Right lobe of liver (tissue), 6 donors: ENCODE data around the gene NEU3. TPM values are rescaled to one million over a fixed set of nuclear protein-coding genes. Genes with fewer than 3 reads are reported as not detected.
"Not testable (repeated sequence)": the region's sequence is repeated elsewhere in the genome, so short reads cannot be mapped to it uniquely, and the experiment has no call there.

Experiments used
- ATAC-seq, 4 donors: fragments of 200-7000 bp; cut with Tn5 transposase; one replicate each; pipeline ENCODE4 v1.9.1; 2020; ENCODE audit warnings: mild to moderate bottlenecking in 4 of 4, moderate library complexity in 4 of 4
- DNase-seq, 3 donors: peaks; one replicate each; pipeline ENCODE4 v3.0.0-alpha.2; 2020
- H3K27ac ChIP-seq, 3 donors: fragments of 200-600 bp; one replicate each; pipeline ENCODE4 v1.8.0; 2022
- H3K27me3 ChIP-seq, 2 donors: fragments of 200-600 bp; one replicate each; pipeline ENCODE4 v1.8.0; 2022
- H3K36me3 ChIP-seq, 4 donors: fragments of 200-600 bp; sonication (generic) in 1 of 4; one replicate each; pipeline versions ENCODE4 v1.5.1 to v1.8.0; 2017 to 2022; ENCODE audit warnings: control low read depth in 1 of 4
- H3K4me1 ChIP-seq, 4 donors: fragments of 200-600 bp; sonication (generic) in 1 of 4; one replicate each; pipeline versions ENCODE4 v1.5.1 to v1.8.0; 2017 to 2022; ENCODE audit warnings: control low read depth in 1 of 4
- H3K4me3 ChIP-seq, 3 donors: fragments of 200-600 bp; one replicate each; pipeline ENCODE4 v1.8.0; 2022
- H3K9me3 ChIP-seq, 4 donors: fragments of 200-600 bp; sonication (generic) in 1 of 4; one replicate each; pipeline versions ENCODE4 v1.5.1 to v1.8.0; 2017 to 2022; ENCODE audit warnings: control low read depth in 1 of 4
- POLR2A ChIP-seq: fragments of 450-650 bp; IDR thresholded peaks from one replicate; pipeline ENCODE4 v1.6.1; 2017; ENCODE audit warnings: antibody characterized with exemption, mild to moderate bottlenecking
- whole genome bisulfite sequencing: methylation state at CpG from one replicate; pipeline ENCODE4 v1.1.6; 2018; ENCODE audit warnings: low coverage, low lambda C conversion rate; ENCODE audit not compliant: insufficient coverage; ENCODE audit errors: missing lambda C conversion rate; 5-methylcytosine and 5-hydroxymethylcytosine counted together
- intact Hi-C, 2 donors: fragments of 100-400 bp; cut with DNase I; formaldehyde crosslinking; loops; one replicate each; pipeline versions ENCODE4 v1.11.2 to v1.14.1; 2022
- total RNA-seq, 6 experiments: library from RNA; depleted of rRNA in 2 of 6; stranded (reverse); fragments of >200 nt in 2 of 6; fragmentation: NEBNext Ultra II Directional in 3 of 6; extraction: Animal tissue kit (Norgen Biotek cat#: 25700) in 3 of 6; gene quantifications; one replicate each; pipeline versions ENCODE4 v1.1.0 to v1.2.4, GENCODE V29; 2016 to 2023
- TF ChIP-seq, protein P1 (sequence below), 4 donors: fragments of 200-600 bp in 3 of 4; fragments of 450-650 bp in 1 of 4; IDR thresholded peaks; one replicate each; pipeline versions ENCODE4 v1.5.1 to v1.8.0; 2016 to 2022; ENCODE audit warnings: antibody characterized with exemption in 4 of 4, mild to moderate bottlenecking in 2 of 4
- donor health status: DM: no; HTN: yes; CAD: no.
- donor health status: DM: no; HTN: no; CAD: no.
- donor health status: DM: no; HTN: no; CAD: no.
- donor health status: DM: no; HTN: yes; CAD: no.
- donor health status: DM: no; HTN: yes; CAD: no.

The NEU3 gene
- total RNA-seq, 6 experiments from 2014 or later = 3.7 to 8.2 (median 6.2) TPM

GRCh38 chr11:75035256-75035655 lies 46.5 kb downstream of the NEU3 start:
- DNase-seq (no peak), ATAC-seq (no peak)
- Histone ChIP-seq H3K36me3 (no peaks in the 10 kb centered on the region), H3K4me3 (no peak overlapping the region), H3K4me1 (no peaks in the 10 kb centered on the region), H3K27me3 (no peaks in the 10 kb centered on the region), H3K9me3 (no peaks in the 10 kb centered on the region), H3K27ac (no peak overlapping the region)
- TF ChIP-seq POLR2A = no peak
- TF ChIP-seq, protein P1, sequence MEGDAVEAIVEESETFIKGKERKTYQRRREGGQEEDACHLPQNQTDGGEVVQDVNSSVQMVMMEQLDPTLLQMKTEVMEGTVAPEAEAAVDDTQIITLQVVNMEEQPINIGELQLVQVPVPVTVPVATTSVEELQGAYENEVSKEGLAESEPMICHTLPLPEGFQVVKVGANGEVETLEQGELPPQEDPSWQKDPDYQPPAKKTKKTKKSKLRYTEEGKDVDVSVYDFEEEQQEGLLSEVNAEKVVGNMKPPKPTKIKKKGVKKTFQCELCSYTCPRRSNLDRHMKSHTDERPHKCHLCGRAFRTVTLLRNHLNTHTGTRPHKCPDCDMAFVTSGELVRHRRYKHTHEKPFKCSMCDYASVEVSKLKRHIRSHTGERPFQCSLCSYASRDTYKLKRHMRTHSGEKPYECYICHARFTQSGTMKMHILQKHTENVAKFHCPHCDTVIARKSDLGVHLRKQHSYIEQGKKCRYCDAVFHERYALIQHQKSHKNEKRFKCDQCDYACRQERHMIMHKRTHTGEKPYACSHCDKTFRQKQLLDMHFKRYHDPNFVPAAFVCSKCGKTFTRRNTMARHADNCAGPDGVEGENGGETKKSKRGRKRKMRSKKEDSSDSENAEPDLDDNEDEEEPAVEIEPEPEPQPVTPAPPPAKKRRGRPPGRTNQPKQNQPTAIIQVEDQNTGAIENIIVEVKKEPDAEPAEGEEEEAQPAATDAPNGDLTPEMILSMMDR (IDR thresholded peaks at IDR 0.05) = no peak
- intact Hi-C loops = no loop called here
- 75% methylated on average over 5 of the region's 5 CpGs for whole genome bisulfite sequencing

DNA sequence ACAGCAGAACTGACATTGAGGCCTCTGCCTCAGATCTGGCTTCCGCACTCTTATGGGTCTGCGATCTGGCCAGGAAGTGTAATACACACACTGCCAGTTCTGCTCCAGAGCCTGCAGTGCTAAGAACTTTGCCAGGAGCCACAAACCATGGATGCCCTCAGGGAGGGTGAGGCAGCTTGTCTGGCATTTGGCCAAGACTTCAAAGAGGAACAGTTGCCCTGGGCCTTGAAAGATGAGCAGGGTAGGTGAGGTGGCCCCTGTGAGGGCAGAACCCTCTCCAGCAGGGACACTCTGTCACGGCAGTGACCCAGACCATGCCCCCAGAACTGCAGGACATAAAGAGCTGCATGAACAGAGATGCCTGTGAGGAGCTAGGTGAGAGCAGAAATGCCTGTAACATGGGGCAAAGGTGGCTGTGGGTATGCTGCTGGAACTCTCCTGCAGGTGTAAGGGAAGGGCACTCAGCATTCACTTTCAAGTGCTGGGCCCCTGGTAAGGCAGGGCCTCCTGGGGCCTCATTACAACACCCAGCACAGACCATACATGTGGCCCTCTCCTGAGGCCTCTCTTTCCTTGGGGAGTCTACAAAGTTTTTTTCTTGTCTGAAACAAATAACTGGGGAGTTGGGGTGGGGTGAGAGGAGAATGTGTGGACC lies 47.3 kb downstream of the NEU3 start:
- H3K9me3 ChIP-seq = no peaks in the 10 kb centered on the region
- no peak for ATAC-seq
- 75% methylated on average over 3 of the region's 3 CpGs for WGBS
- DNase-seq = no peak
- TF ChIP-seq POLR2A = no peak
- TF ChIP-seq, protein P1 (IDR thresholded peaks at IDR 0.05) = no peak
- intact Hi-C loops = no loop called here
- no peaks in the 10 kb centered on the region for H3K36me3 ChIP-seq
- no peak overlapping the region for H3K4me3 ChIP-seq
- no peaks in the 10 kb centered on the region for H3K27me3 ChIP-seq
- no peak overlapping the region for H3K27ac ChIP-seq
- no peaks in the 10 kb centered on the region for H3K4me1 ChIP-seq

DNA sequence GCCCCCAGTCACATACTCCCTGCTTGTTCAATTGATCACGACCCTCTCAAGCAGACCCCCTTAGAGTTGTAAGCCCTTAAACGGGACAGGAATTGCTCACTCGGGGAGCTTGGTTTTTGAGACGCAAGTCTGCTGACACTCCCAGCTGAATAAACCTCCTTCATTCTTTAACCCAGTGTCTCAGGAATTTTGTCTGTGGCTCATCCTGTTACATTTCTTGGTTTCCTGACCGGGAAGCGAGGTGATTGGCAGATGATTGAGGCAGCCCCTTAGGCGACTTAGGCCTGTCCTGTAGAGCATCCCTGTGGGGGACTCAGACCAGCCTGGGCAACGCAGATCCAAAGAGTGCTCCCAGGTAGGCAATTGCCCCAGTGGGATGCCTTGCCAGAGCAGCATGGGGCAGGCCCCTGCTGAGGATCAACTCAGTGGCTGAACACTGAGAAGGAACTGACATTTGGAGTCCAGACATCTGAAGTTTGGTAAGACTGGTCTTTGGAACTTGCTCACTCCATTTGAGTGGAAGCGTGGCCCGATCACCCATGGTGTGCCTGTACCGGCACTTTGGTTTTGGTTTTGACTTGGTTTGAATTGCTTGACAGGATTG lies 51.5 kb downstream of the NEU3 start:
- intact Hi-C loops = no loop called here
- H3K4me3 ChIP-seq = no peak overlapping the region
- 78% methylated on average over 3 of the region's 11 CpGs for WGBS
- no peak for TF ChIP-seq POLR2A
- TF ChIP-seq, protein P1 (IDR thresholded peaks at IDR 0.05) = no peak
- no peaks in the 10 kb centered on the region for H3K9me3 ChIP-seq
- H3K4me1 ChIP-seq = no peaks in the 10 kb centered on the region
- no peaks in the 10 kb centered on the region for H3K36me3 ChIP-seq
- no peak overlapping the region for H3K27ac ChIP-seq
- no peak for ATAC-seq
- no peak for DNase-seq
- no peaks in the 10 kb centered on the region for H3K27me3 ChIP-seq

- Histone ChIP-seq H3K27ac (no peak overlapping the region), H3K4me3 (no peak overlapping the region), H3K27me3 (no peaks in the 10 kb centered on the region), H3K4me1 (no peaks in the 10 kb centered on the region), H3K9me3 (no peaks in the 10 kb centered on the region), H3K36me3 (no peaks in the 10 kb centered on the region)
- WGBS = 97% methylated on average over 2 of the region's 2 CpGs
- ATAC-seq (no peak), DNase-seq (no peak)
- intact Hi-C loops = no loop called here
- TF ChIP-seq POLR2A = no peak
- TF ChIP-seq, protein P1 (IDR thresholded peaks at IDR 0.05) = no peak
Measured at GRCh38 chr11:75041263-75041662, 52.5 kb downstream of the NEU3 start.

- intact Hi-C loops, H3K9me3 ChIP-seq, H3K27ac ChIP-seq, ATAC-seq, DNase-seq, H3K4me3 ChIP-seq, H3K4me1 ChIP-seq, H3K36me3 ChIP-seq, H3K27me3 ChIP-seq: not testable (repeated sequence)
- 75% methylated on average over 3 of the region's 3 CpGs for WGBS
Measured at GRCh38 chr11:75041821-75042220, 53.1 kb downstream of the NEU3 start.

- H3K36me3 ChIP-seq, ATAC-seq, H3K4me1 ChIP-seq, H3K27ac ChIP-seq, intact Hi-C loops, H3K27me3 ChIP-seq, H3K4me3 ChIP-seq, DNase-seq, H3K9me3 ChIP-seq: not testable (repeated sequence)
- 62% methylated on average over 8 of the region's 15 CpGs for WGBS
Measured at GRCh38 chr11:75044381-75045170, 55.8 kb downstream of the NEU3 start.

DNA sequence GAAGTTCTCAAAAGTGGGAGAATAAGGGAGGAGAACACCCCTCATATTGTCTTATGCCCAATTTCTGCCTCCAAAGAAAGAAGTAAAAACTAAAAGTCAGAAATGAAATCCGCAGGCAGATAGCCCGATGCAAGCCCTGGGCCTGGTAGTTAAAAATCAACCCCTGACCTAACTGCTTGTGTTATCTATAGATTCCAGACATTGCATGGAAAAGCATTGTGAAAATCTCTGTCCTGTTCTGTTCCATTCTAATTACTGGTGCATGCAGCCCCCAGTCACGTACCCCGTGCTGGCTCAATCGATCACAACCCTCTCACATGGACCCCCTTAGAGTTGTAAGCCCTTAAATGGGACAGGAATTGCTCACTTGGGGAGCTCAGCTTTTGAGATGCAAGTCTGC lies 57.9 kb downstream of the NEU3 start:
- H3K27ac ChIP-seq, H3K9me3 ChIP-seq, H3K4me3 ChIP-seq, H3K27me3 ChIP-seq, H3K4me1 ChIP-seq, DNase-seq, intact Hi-C loops, ATAC-seq, H3K36me3 ChIP-seq: not testable (repeated sequence)
- 58% methylated on average over 4 of the region's 5 CpGs for WGBS
